ENCODE results near the gene ATP13A5. TPM values are rescaled to one million over a fixed set of nuclear protein-coding genes. Genes with fewer than 3 reads are reported as not detected.

Gene ATP13A5
- total RNA-seq, 1 donor from 2014 or later = not detected

GRCh38 chr3:193350744-193351143 lies 27.8 kb downstream of the ATP13A5 start:
- DNase-seq (ENCODE audit: missing footprints) (no peak), ATAC-seq (no peak)
- intact Hi-C loops (cut with DNase I) = no loop called here

DNA sequence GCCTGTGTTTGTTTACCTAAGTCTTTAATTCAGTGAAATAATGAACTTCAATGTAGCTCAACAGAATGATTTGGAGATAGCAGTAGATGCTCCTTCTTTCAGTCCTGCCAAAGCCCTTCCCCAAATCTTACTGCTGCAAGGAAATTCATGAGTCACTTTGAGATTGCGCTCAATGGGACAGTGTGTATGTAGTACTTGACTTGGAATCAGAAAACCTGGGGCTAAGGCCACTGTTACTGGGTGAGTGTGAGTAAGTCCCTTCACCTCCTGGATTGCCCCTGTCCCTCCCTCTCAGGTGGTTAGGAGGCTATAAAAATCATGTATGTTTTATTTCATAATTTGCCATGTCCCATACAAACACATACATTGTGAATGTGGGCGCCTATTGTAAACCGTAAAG lies 29.9 kb downstream of the ATP13A5 start:
- ATAC-seq (no peak), DNase-seq (ENCODE audit: missing footprints) (no peak)
- intact Hi-C loops (cut with DNase I) = no loop called here

DNA sequence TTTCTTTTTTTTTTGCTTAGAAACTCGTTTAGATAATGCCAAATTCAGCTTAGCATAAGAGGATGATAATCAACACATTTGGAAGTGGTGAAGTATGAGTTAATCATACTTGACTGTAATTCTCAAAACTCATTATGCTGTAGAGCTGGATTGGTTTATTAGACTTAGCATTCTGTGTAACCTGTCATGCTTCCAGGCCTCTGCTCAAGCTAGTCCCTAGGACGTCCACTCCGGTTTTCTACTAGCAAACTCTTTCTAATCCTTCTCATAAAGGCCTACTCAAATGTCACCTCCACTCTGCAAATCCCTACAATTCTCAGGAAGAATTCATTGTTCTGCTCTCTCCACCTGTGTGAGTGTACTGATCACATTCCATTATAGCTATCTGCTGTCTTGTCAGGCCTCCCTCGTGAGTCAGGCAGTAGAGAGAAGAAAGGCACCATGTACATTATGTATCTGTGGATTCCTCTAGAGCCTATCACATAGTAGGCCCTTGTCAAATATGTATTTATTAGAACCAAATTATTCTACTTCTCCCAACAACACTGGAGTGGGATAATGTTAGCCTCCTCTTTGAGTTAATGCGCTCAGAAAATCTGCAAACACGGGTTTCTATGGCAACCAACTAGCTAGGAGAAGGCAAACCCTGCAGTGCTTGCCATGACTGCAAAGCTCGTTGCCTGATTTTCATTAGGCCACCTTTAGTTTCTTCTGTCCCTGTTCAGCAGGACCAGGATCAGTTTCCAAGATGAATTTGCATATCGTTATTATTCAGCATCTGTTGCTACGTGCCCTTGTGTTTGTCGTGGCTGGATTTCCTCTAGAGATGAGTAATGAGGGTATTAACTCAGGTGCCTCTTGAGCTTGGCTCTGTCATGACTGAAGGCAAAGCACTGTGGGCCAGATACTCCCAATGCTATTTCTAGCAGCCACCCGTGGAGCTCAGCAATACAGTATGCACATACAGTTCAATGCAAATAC lies 30.7 kb downstream of the ATP13A5 start:
- DNase-seq (ENCODE audit: missing footprints) (no peak), ATAC-seq (no peak)
- intact Hi-C loops (cut with DNase I) = no loop called here

- intact Hi-C loops (cut with DNase I) = no loop called here
- DNase-seq (ENCODE audit: missing footprints) = no peak
- no peak for ATAC-seq
Measured at GRCh38 chr3:193346259-193346658, 32.3 kb downstream of the ATP13A5 start.

DNA sequence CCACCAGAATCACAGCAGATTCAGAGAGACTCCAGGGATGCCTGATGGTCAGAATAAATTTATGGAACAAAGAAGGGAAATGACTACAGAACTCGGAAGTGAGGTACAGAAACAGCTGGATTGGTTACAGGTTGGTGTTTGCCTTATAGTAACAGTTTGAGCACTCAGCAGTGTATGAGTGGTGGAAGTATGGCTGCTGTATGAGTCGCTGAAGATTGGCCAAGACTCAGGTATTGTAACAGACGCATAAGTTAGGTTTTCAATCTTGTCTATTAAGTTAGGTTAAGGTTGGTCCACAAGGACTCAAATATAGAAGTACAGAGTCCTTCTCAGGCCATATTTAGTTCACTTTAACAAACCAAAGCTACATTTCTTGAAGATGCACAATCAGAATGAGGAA lies 33.1 kb downstream of the ATP13A5 start:
- ATAC-seq = no peak
- DNase-seq (ENCODE audit: missing footprints) = no peak
- intact Hi-C loops (cut with DNase I) = no loop called here

GRCh38 chr3:193344486-193344885 lies 34.1 kb downstream of the ATP13A5 start:
- intact Hi-C loops (cut with DNase I) = no loop called here
- no peak for DNase-seq (ENCODE audit: missing footprints)
- no peak for ATAC-seq

DNA sequence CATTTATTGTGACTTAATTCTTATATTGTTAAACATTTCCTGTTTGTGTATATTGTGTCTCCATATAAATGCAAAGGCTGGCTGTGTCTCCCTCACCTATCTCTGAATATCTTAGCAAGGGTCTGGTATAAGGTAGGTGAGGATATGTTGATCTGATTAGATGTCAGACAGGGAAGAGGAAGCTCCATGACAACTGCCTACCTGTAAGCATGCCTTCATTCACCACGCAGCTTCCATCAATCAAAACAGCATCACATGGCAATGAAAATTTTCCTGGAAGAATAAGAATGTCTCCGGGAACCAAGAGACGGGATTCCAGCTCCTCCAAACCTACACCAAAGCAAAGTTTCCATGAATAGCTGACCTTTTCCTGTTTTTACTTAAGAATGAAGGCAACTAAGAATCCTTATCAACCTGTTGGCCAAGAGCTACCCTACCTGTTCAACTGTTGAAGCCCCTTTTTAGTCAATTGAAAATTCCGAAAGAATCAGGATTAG lies 34.8 kb downstream of the ATP13A5 start:
- DNase-seq (ENCODE audit: missing footprints) (no peak), ATAC-seq (no peak)
- intact Hi-C loops (cut with DNase I) = no loop called here

DNA sequence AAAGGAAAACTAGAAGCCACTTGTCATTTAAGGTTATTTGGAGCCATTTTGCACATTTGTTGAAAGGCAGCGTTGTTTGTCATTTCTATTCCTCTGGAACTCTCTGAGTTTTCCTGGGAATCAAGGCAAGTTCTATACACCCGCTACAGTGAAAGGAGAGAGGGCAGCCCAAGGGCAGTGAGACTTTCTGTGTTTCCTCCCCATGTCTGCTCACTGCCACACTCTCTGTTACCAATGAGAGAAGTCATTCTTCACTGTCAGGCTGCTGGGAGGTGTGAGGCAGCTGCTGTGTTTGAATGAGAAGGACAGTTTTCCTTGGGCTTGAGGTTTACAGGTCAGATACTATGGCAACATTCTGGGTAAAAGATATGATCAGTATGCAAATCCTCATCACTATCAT lies 36.0 kb downstream of the ATP13A5 start:
- no peak for DNase-seq (ENCODE audit: missing footprints)
- intact Hi-C loops (cut with DNase I) = no loop called here
- ATAC-seq = no peak

DNA sequence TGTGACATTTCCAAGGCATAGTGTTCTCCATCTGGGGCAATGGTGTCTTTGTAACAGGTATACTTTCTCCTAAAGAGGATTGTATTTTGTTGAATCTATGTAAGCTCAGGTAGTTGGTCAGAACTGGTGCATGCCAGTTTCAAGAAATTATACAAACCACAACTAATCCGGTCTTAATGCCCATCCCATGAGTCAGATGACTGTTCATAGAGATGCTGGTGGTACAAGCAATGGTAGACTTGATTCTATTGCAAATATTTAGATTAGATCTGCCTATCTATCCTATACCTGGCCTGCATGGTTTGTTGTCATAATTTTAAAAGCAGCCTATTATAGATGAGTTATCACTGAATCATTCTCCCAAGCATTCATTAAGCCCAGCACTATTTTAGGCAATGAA lies 43.5 kb downstream of the ATP13A5 start:
- ATAC-seq = no peak
- intact Hi-C loops (cut with DNase I) = no loop called here

GRCh38 chr3:193333229-193333628 lies 45.3 kb downstream of the ATP13A5 start:
- ATAC-seq (no peak), DNase-seq (ENCODE audit: missing footprints) (no peak)
- intact Hi-C loops (cut with DNase I) = no loop called here

More for the DNA sequence above, 43.5 kb downstream of the ATP13A5 start:
- DNase-seq (ENCODE audit: missing footprints) = no peak

DNA sequence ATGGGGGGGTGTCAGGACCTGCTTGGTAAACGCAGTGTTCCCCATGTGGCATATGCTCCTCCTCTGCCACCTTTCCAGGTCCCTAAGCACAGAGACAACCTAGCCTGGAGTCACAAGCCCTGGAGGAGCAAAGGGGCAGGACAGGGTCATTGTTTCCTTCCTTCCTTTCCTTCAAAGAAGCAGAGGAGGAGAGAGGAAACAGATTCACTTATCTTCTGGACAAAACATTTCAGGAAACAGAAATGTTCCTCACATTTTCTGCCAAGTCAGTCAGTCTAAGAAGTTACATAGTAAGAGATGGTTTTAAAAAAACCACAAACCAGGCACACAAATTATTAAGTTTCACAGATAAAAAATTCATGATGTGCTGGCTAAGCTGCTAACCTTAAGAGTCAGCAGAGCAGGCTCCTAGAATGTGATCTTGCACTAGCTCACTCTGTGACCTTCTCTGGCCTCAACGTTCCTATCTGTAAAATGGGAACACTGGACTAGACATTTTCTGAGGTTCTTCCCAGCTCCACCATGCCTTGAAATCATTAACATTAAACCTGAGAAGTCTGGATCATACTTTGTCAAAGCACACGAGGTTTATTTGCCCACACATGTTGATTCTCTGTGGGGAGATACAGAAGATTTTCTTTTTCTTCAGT lies 47.9 kb downstream of the ATP13A5 start:
- DNase-seq (ENCODE audit: missing footprints) = no peak
- intact Hi-C loops (cut with DNase I) = no loop called here
- ATAC-seq = no peak

DNA sequence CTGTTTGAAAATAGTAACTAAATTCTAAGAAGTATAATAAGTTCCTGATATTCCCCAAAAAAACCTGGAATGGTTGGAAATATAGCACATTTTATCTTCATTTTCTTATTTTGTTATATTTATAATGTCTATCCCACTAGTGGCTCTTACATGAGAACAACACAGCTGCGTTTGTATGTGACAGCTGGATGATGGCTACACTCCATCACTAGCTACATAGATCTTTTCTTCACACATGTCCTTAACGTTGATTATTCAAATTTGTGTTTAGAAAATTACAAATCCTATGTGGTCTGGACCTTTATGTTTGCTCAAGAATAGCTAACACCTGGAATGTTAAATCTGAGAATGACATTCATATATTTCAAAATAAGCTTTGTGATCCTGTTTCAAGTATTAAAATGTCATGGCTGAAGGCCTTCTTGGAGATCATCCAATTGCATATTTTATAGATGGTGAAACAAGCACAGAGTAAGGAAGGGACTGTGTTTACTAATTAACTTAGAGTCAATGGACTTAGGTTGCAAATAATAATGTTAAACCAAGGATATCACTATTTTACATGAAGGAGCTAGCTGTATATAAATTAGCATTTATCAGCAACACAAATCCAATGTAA lies 60.8 kb downstream of the ATP13A5 start:
- intact Hi-C loops (cut with DNase I) = no loop called here
- ATAC-seq (no peak), DNase-seq (ENCODE audit: missing footprints) (no peak)

- intact Hi-C loops (cut with DNase I) = loop anchor here (5.0 kb wide), 1 partner anchor 72 kb away; the partner anchor contains the start of gene PLAAT1
- DNase-seq (ENCODE audit: missing footprints) (no peak), ATAC-seq (no peak)
Measured at GRCh38 chr3:193314161-193314560, 64.4 kb downstream of the ATP13A5 start.

- intact Hi-C loops (cut with DNase I) = loop anchor here (5.0 kb wide), 1 partner anchor 71 kb away; the partner anchor contains the start of gene PLAAT1
- ATAC-seq = no peak
- no peak for DNase-seq (ENCODE audit: missing footprints)
Measured at GRCh38 chr3:193313061-193313958, 65.2 kb downstream of the ATP13A5 start.

DNA sequence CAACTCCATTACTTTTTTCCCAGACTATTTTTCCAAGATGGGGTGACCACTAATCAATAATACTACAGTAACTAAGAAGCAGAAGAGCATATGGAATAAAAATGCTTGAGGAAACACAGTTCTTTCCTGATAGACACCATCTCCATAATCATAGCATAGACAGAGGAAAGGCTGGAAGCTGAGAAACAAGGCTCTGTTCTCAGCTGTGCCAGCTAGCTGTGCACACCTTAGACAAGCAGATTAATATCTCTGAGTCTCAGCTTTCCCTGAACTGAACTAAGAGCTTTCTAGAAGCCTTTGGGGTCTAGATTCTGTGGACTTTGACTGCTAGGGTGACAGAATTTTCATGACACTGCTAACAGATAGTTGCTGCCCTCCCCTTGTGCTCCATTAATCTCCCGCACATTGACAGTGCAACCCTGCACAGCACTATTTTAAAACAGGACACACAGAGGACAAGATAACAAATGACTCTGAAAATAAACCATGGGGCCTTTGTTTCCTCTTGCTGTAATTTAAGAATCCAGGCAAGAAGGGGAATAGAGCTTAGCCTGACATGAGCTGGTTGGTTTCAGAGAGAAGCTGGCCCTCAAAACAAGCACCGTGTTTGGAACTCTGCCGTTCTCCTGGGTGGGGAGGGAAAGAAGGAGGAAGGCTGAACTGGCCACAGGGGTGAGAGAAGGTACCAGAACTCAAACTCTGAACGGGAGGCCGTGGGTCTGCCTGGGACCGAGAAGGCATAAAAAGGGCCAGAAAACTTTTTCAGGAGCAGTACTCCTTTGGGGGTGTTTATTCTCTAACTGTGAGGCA lies 67.4 kb downstream of the ATP13A5 start:
- intact Hi-C loops (cut with DNase I) = loop anchor here (5.0 kb wide), 1 partner anchor 69 kb away; the partner anchor contains the start of gene PLAAT1
- ATAC-seq (peak; percentile 81), DNase-seq (ENCODE audit: missing footprints) (no peak)

DNA sequence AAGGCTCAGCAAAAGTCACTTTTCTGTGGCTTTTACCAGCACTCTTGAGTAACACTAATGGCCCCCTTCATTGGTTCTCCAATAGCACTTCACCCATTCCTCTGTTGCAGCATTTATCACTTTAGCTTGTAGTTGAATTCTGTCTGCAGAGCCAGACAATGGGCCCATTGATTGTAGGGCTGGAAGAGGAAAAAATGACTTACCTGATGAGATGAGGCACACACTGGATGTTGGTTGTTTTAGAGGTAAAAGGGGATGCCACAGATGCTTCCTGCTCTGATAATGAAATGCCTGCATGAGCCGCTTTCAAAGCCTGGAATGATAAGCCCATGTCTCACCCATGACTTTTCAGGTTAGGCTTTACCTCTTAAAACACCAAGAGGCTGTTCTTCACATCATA lies 73.2 kb downstream of the ATP13A5 start:
- no peak for DNase-seq (ENCODE audit: missing footprints)
- no peak for ATAC-seq
- intact Hi-C loops (cut with DNase I) = no loop called here

DNA sequence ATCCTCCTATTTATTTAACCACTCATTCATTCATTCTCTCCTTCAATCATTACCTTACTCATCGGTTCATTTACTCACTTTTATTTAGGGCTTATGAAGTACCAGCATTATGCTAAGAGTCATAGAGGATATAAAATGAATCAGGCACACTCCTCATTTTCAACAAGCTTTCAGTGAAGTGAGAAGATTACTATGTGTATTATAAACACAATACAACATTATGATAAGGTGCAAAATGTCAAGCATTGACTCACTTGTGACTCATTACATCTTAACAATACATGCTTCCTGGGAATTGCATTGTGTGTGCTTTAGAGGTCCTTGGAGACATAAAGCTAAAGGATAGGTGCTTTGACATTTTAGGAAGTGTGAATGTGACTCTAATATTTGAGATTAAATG lies 77.1 kb downstream of the ATP13A5 start:
- DNase-seq (ENCODE audit: missing footprints) (no peak), ATAC-seq (no peak)
- intact Hi-C loops (cut with DNase I) = no loop called here

DNA sequence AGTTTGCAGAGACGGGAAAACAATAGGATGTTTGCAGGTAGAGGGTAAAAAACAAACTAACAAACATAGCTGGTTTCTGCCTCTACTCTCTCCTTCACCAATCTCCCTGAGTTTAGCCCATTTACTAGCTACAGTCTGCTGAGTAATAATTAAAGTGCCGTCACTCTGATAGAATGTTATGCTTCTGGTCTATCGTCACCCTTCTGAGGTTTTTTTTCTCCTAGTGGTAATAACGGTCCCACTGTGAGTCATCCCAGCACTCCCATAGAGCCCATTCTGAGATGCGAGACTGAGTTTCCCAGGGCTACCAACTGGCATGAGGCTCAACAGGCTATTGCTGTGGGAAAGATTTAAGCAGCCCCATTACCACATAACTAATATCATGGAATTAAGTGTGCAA lies 81.1 kb downstream of the ATP13A5 start:
- ATAC-seq = no peak
- DNase-seq (ENCODE audit: missing footprints) = no peak
- intact Hi-C loops (cut with DNase I) = no loop called here
